ENCODE measurements around the gene HSPA1A. TPM values are rescaled to one million over a fixed set of nuclear protein-coding genes. Genes with fewer than 3 reads are reported as not detected.
A peak's percentile ranks its signal among the peaks of the same experiment; 100 is the strongest.

The HSPA1A gene
- total and polyA plus RNA-seq, 9 of the 15 experiments (the other 6 are each of a cell fraction or from before 2014, with no cell fraction given): 2.2 to 273 (median 107) TPM

- TF ChIP-seq MEF2A (IDR thresholded peaks at IDR 0.05; ENCODE audit: control insufficient read depth, low read depth, low read length): no peak
- no peak for TF ChIP-seq U2AF2 (optimal IDR thresholded peaks at IDR 0.05; ENCODE audit: low read depth, low read length)
- no peak; the same call in 1 of the 2 replicates for TF ChIP-seq MBD2 (IDR thresholded peaks at IDR 0.05; ENCODE audit: borderline replicate concordance, low read depth)
- TF ChIP-seq U2AF1 (optimal IDR thresholded peaks at IDR 0.05; ENCODE audit: low read depth, low read length): no peak
- TF ChIP-seq CEBPG (CRISPR knock-in tag; IDR thresholded peaks at IDR 0.05): peak; percentile 89
- TF ChIP-seq CEBPG (tag; conservative IDR thresholded peaks at IDR 0.05 in 1 of 2, IDR thresholded peaks at IDR 0.05 in 1 of 2): peak; percentile 83 to 95
- TF ChIP-seq ZNF696 (CRISPR knock-in tag; conservative IDR thresholded peaks at IDR 0.05): no peak
- peak; percentile 56 for TF ChIP-seq ARID4B (CRISPR knock-in tag; IDR thresholded peaks at IDR 0.05)
- TF ChIP-seq PML (IDR thresholded peaks at IDR 0.05; ENCODE audit: low read length): peak; percentile 9; the same call in 1 of the 2 replicates
- TF ChIP-seq MAFF (IDR thresholded peaks at IDR 0.05; ENCODE audit: low read length): no peak; the same call in 1 of the 2 replicates
- no peak for TF ChIP-seq ZNF184 (CRISPR knock-in tag; IDR thresholded peaks at IDR 0.05)
- no peak for TF ChIP-seq ZNF436 (CRISPR knock-in tag; IDR thresholded peaks at IDR 0.05)
- TF ChIP-seq SMAD4 (CRISPR knock-in tag; conservative IDR thresholded peaks at IDR 0.05): 0 out of 2 replicates have a peak, but pooled peaks have one; percentile 45
- TF ChIP-seq ELF4 (CRISPR knock-in tag; IDR thresholded peaks at IDR 0.05): no peak
- no peak for TF ChIP-seq NFE2L1 (tag; IDR thresholded peaks at IDR 0.05; ENCODE audit: borderline replicate concordance, low read depth)
- TF ChIP-seq PREB (CRISPR knock-in tag; IDR thresholded peaks at IDR 0.05): 0 out of 2 replicates have a peak, but pooled peaks have one; percentile 60
- TF ChIP-seq TFE3 (CRISPR knock-in tag; IDR thresholded peaks at IDR 0.05): no peak
- no peak for TF ChIP-seq JUNB (CRISPR knock-in tag; conservative IDR thresholded peaks at IDR 0.05)
- TF ChIP-seq SMARCA5 (IDR thresholded peaks at IDR 0.05): no peak
- no peak for TF ChIP-seq E2F4 (CRISPR knock-in tag; IDR thresholded peaks at IDR 0.05; ENCODE audit: low read depth)
Measured at GRCh38 chr6:31831350-31832215, 16.2 kb downstream of the HSPA1A start (continued).
